ENCODE data around the gene DIAPH2. TPM values are rescaled to one million over a fixed set of nuclear protein-coding genes. Genes with fewer than 3 reads are reported as not detected.
A peak's percentile ranks its signal among the peaks of the same experiment; 100 is the strongest.
"Not testable (repeated sequence)": the region's sequence is repeated elsewhere in the genome, so short reads cannot be mapped to it uniquely, and the experiment has no call there.

DIAPH2 gene
- total and polyA plus RNA-seq, 4 donors, result 3.0 to 19.7 (median 11.3) TPM

GRCh38 chrX:97402333-97402732 lies 717.7 kb downstream of the DIAPH2 start:
- Histone ChIP-seq H3K4me1 (ENCODE audit: control insufficient read depth, insufficient read depth, low read length) (no peaks in the 10 kb centered on the region), H3K27me3 (ENCODE audit: control insufficient read depth, insufficient read depth, low read length) (peaks cover 5% of the 10 kb centered on the region), H3K36me3 (ENCODE audit: control insufficient read depth, insufficient read depth, low read length) (no peaks in the 10 kb centered on the region), H3K9me3 (ENCODE audit: control insufficient read depth, insufficient read depth, low read length) (no peaks in the 10 kb centered on the region), H3K4me3 (ENCODE audit: low read depth, low read length) (no peak overlapping the region), H3K27ac (ENCODE audit: low read depth, low read length) (no peak overlapping the region)
- no peak for DNase-seq (ENCODE audit: low read depth in 4 of 6, low spot score in 6 of 6)

DNA sequence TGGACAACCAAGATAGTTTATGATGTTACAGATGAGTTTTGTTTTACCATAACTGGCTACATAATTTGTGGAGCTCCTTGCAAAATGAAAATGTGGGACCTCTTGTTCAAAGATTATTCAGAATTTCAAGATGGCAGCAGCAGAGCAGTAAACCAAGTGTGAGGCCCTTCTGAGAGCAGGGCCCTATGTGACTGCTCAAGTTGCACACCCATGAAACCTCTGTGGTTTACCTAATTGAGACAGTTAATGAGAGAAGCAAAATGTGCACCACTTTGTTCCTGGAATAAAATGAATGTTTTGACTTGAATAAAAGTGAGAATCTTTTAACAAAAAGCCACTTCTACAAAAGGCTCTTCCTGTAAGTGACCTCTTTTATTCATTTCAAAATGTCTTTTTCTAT lies 718.3 kb downstream of the DIAPH2 start:
- no peaks in the 10 kb centered on the region for H3K9me3 ChIP-seq (ENCODE audit: control insufficient read depth, insufficient read depth, low read length)
- no peaks in the 10 kb centered on the region for H3K36me3 ChIP-seq (ENCODE audit: control insufficient read depth, insufficient read depth, low read length)
- H3K4me1 ChIP-seq (ENCODE audit: control insufficient read depth, insufficient read depth, low read length), result no peaks in the 10 kb centered on the region
- DNase-seq (ENCODE audit: low read depth in 4 of 6, low spot score in 6 of 6), result no peak
- no peak overlapping the region for H3K4me3 ChIP-seq (ENCODE audit: low read depth, low read length)
- H3K27ac ChIP-seq (ENCODE audit: low read depth, low read length), result no peak overlapping the region
- peaks cover 2% of the 10 kb centered on the region for H3K27me3 ChIP-seq (ENCODE audit: control insufficient read depth, insufficient read depth, low read length)

DNA sequence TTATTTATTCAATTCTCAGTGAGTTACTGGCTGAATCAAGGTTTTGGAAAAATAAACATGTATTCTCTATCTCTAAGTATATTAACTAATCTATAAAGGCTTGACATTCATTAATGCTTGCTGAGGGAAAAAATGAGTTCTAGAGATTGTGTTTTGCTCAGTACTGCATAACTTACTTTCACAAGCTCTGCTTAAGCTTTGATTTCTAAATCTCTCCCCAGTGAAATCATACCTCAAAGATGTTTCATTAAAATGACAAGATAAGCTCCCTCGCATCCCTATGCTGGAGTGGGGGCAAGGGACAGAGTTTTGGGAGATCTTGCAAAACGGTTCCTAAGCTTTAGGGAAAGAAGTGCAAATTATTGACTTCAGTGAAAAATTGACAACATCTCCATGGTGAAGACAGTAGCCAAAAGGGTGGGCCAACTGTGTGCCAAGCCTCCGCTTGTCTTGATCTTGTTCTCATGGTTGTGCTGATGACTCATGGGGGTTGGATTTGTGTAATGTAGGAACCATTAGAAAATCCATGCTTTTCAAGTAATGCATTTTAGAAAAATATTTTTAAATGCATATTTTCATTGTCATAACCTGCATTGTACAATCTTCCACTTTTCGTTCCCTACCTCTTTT lies 720.5 kb downstream of the DIAPH2 start:
- WGBS (ENCODE audit: insufficient coverage), result 83% methylated on average over 1 of the region's 4 CpGs
- Histone ChIP-seq H3K4me1 (ENCODE audit: control insufficient read depth, insufficient read depth, low read length) (no peaks in the 10 kb centered on the region), H3K4me3 (ENCODE audit: low read depth, low read length) (no peak overlapping the region), H3K27me3 (ENCODE audit: control insufficient read depth, insufficient read depth, low read length) (no peaks in the 10 kb centered on the region), H3K36me3 (ENCODE audit: control insufficient read depth, insufficient read depth, low read length) (no peaks in the 10 kb centered on the region), H3K27ac (ENCODE audit: low read depth, low read length) (no peak overlapping the region), H3K9me3 (ENCODE audit: control insufficient read depth, insufficient read depth, low read length) (no peaks in the 10 kb centered on the region)
- no peak for DNase-seq (ENCODE audit: low read depth in 4 of 6, low spot score in 6 of 6)

GRCh38 chrX:97409632-97410415 lies 725.2 kb downstream of the DIAPH2 start:
- not testable (repeated sequence) for H3K27me3 ChIP-seq (ENCODE audit: control insufficient read depth, insufficient read depth, low read length); DNase-seq (ENCODE audit: low read depth in 4 of 6, low spot score in 6 of 6); H3K9me3 ChIP-seq (ENCODE audit: control insufficient read depth, insufficient read depth, low read length); H3K27ac ChIP-seq (ENCODE audit: low read depth, low read length); H3K4me3 ChIP-seq (ENCODE audit: low read depth, low read length); H3K4me1 ChIP-seq (ENCODE audit: control insufficient read depth, insufficient read depth, low read length); H3K36me3 ChIP-seq (ENCODE audit: control insufficient read depth, insufficient read depth, low read length)
- WGBS (ENCODE audit: insufficient coverage), result 92% methylated on average over 13 of the region's 13 CpGs

DNA sequence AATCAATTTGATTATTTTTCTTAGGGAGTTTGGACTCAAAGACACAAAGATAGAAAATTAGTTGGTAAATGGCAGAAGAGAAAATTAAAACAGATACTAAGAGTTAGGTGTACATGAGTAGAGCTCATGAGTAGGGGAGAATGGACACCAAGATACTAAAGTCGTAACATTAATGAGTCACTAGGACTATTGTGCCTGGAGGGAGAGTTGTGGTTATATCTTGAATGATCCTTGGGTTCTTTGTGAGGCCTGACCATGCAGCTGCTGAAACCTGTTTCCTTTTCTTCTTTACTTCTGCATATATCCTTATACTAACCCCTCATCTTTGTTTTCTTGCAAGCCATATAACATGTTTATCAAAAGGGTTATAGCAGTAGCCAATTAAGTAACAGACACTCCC lies 731.8 kb downstream of the DIAPH2 start:
- H3K36me3 ChIP-seq (ENCODE audit: control insufficient read depth, insufficient read depth, low read length), result no peaks in the 10 kb centered on the region
- H3K4me3 ChIP-seq (ENCODE audit: low read depth, low read length), result no peak overlapping the region
- no peaks in the 10 kb centered on the region for H3K27me3 ChIP-seq (ENCODE audit: control insufficient read depth, insufficient read depth, low read length)
- no peaks in the 10 kb centered on the region for H3K4me1 ChIP-seq (ENCODE audit: control insufficient read depth, insufficient read depth, low read length)
- WGBS (ENCODE audit: insufficient coverage), result no CpG with 5 or more reads among the region's 1 CpG
- no peak for DNase-seq (ENCODE audit: low read depth in 4 of 6, low spot score in 6 of 6)
- no peaks in the 10 kb centered on the region for H3K9me3 ChIP-seq (ENCODE audit: control insufficient read depth, insufficient read depth, low read length)
- H3K27ac ChIP-seq (ENCODE audit: low read depth, low read length), result no peak overlapping the region

- H3K4me1 ChIP-seq (ENCODE audit: control insufficient read depth, insufficient read depth, low read length), result no peaks in the 10 kb centered on the region
- H3K27ac ChIP-seq (ENCODE audit: low read depth, low read length), result no peak overlapping the region
- H3K4me3 ChIP-seq (ENCODE audit: low read depth, low read length), result no peak overlapping the region
- WGBS (ENCODE audit: insufficient coverage), result no CpG with 5 or more reads among the region's 5 CpGs
- DNase-seq (ENCODE audit: low read depth in 4 of 6, low spot score in 6 of 6), result no peak
- H3K36me3 ChIP-seq (ENCODE audit: control insufficient read depth, insufficient read depth, low read length), result no peaks in the 10 kb centered on the region
- no peaks in the 10 kb centered on the region for H3K9me3 ChIP-seq (ENCODE audit: control insufficient read depth, insufficient read depth, low read length)
- H3K27me3 ChIP-seq (ENCODE audit: control insufficient read depth, insufficient read depth, low read length), result peaks cover 3% of the 10 kb centered on the region
Measured at GRCh38 chrX:97429101-97429500, 744.5 kb downstream of the DIAPH2 start.

DNA sequence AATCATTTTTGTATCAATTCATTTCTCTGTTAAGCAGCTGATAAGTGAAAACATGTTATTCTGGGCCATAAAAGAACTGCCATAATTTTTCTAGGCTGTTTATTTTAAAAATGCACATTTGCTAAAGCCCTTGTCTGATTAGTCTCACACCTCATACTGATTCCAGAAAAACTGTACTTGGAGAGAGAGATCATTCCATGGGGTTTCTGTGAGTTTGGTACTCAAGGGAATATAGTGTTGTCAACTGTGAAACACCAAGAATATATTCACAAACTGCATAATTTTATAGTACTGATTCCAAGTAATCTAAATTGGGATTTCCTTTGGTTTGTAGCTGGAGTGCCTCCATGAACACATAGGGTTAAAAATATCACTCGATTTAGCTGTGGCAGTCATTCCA lies 746.6 kb downstream of the DIAPH2 start:
- H3K4me1 ChIP-seq (ENCODE audit: control insufficient read depth, insufficient read depth, low read length), result no peaks in the 10 kb centered on the region
- peak in 1 of 6 donors; percentile 51 for DNase-seq (ENCODE audit: low read depth in 4 of 6, low spot score in 6 of 6)
- no peak overlapping the region for H3K4me3 ChIP-seq (ENCODE audit: low read depth, low read length)
- H3K27me3 ChIP-seq (ENCODE audit: control insufficient read depth, insufficient read depth, low read length), result peaks cover 3% of the 10 kb centered on the region
- H3K36me3 ChIP-seq (ENCODE audit: control insufficient read depth, insufficient read depth, low read length), result no peaks in the 10 kb centered on the region
- H3K9me3 ChIP-seq (ENCODE audit: control insufficient read depth, insufficient read depth, low read length), result no peaks in the 10 kb centered on the region
- H3K27ac ChIP-seq (ENCODE audit: low read depth, low read length), result no peak overlapping the region
- WGBS (ENCODE audit: insufficient coverage), result 46% methylated on average over 1 of the region's 1 CpG

GRCh38 chrX:97446298-97446882 lies 761.7 kb downstream of the DIAPH2 start:
- WGBS (ENCODE audit: insufficient coverage), result no CpG with 5 or more reads among the region's 1 CpG
- Histone ChIP-seq H3K4me1 (ENCODE audit: control insufficient read depth, insufficient read depth, low read length) (peaks cover 2% of the 10 kb centered on the region), H3K9me3 (ENCODE audit: control insufficient read depth, insufficient read depth, low read length) (no peaks in the 10 kb centered on the region), H3K27me3 (ENCODE audit: control insufficient read depth, insufficient read depth, low read length) (peaks cover 8% of the 10 kb centered on the region), H3K4me3 (ENCODE audit: low read depth, low read length) (no peak overlapping the region), H3K36me3 (ENCODE audit: control insufficient read depth, insufficient read depth, low read length) (no peaks in the 10 kb centered on the region), H3K27ac (ENCODE audit: low read depth, low read length) (no peak overlapping the region)
- no peak for DNase-seq (ENCODE audit: low read depth in 4 of 6, low spot score in 6 of 6)

GRCh38 chrX:97447306-97447705 lies 762.7 kb downstream of the DIAPH2 start:
- H3K4me1 ChIP-seq (ENCODE audit: control insufficient read depth, insufficient read depth, low read length), result peaks cover 2% of the 10 kb centered on the region
- WGBS (ENCODE audit: insufficient coverage), result 50% methylated on average over 1 of the region's 5 CpGs
- no peak overlapping the region for H3K27ac ChIP-seq (ENCODE audit: low read depth, low read length)
- peaks cover 8% of the 10 kb centered on the region for H3K27me3 ChIP-seq (ENCODE audit: control insufficient read depth, insufficient read depth, low read length)
- no peak overlapping the region for H3K4me3 ChIP-seq (ENCODE audit: low read depth, low read length)
- no peaks in the 10 kb centered on the region for H3K9me3 ChIP-seq (ENCODE audit: control insufficient read depth, insufficient read depth, low read length)
- peak in 3 of 6 donors; percentile 12 to 52 (median 13) for DNase-seq (ENCODE audit: low read depth in 4 of 6, low spot score in 6 of 6)
- H3K36me3 ChIP-seq (ENCODE audit: control insufficient read depth, insufficient read depth, low read length), result no peaks in the 10 kb centered on the region

- H3K27me3 ChIP-seq (ENCODE audit: control insufficient read depth, insufficient read depth, low read length), result peaks cover 4% of the 10 kb centered on the region
- DNase-seq (ENCODE audit: low read depth in 4 of 6, low spot score in 6 of 6), result no peak
- H3K4me1 ChIP-seq (ENCODE audit: control insufficient read depth, insufficient read depth, low read length), result peaks cover 2% of the 10 kb centered on the region
- H3K9me3 ChIP-seq (ENCODE audit: control insufficient read depth, insufficient read depth, low read length), result no peaks in the 10 kb centered on the region
- no peak overlapping the region for H3K27ac ChIP-seq (ENCODE audit: low read depth, low read length)
- no peak overlapping the region for H3K4me3 ChIP-seq (ENCODE audit: low read depth, low read length)
- H3K36me3 ChIP-seq (ENCODE audit: control insufficient read depth, insufficient read depth, low read length), result no peaks in the 10 kb centered on the region
Measured at GRCh38 chrX:97452283-97452682, 767.6 kb downstream of the DIAPH2 start.

Data from spinal cord (tissue), 10 donors.